GM12878 (cell line): ENCODE results near the gene PHB1. TPM values are rescaled to one million over a fixed set of nuclear protein-coding genes. Genes with fewer than 3 reads are reported as not detected.

ENCODE experiments used
- ATAC-seq: fragments of 200-7000 bp; cut with Tn5 transposase; 3 replicates; pipeline ENCODE4 v1.9.1; 2020; ENCODE audit warnings: mild to moderate bottlenecking, moderate library complexity
- BruUV-seq: library from RNA; stranded (reverse); fragments of 400-500 nt; replicated peaks from 2 replicates; lab custom pipeline; 2021; lab: Mats Ljungman, UMichigan
- CTCF ChIA-PET: fragments of 300-600 bp; sonication (Branson Sonifier 250); formaldehyde crosslinking; extraction: SDS; loops from one replicate; lab custom pipeline; 2021; ENCODE audit warnings: inconsistent platforms; lab: Yijun Ruan, JAX
- POLR2A ChIA-PET: fragments of 350-600 bp; formaldehyde crosslinking; extraction: SDS; loops from one replicate; lab custom pipeline; 2021; ENCODE audit warnings: inconsistent platforms; lab: Charles Lee
- RAD21 ChIA-PET: fragments of 300-600 bp; sonication (Branson Sonifier 250); formaldehyde crosslinking; loops from one replicate; lab custom pipeline; 2023; ENCODE audit warnings: antibody characterized with exemption; ENCODE audit not compliant: unreplicated experiment; lab: Charles Lee
- SMC1A ChIA-PET: fragments of 300-600 bp; sonication (Branson Sonifier 250); formaldehyde crosslinking; loops from one replicate; lab custom pipeline; 2023; ENCODE audit not compliant: unreplicated experiment, uncharacterized antibody; lab: Charles Lee
- DNase-seq: peaks from one replicate; pipeline ENCODE4 v3.0.0-alpha.2; 2011; ENCODE audit warnings: low read depth, low spot score
- FAIRE-seq: peaks from 3 replicates; lab custom pipeline; 2011; peaks lifted over from hg19 to GRCh38; lab: Jason Lieb, UNC
- H2AFZ ChIP-seq: 2 replicates; pipeline ENCODE4 v1.6.0; 2011; ENCODE audit warnings: low read depth, low read length, control low read depth; ENCODE audit not compliant: control insufficient read depth
- H3K27ac ChIP-seq: 2 replicates; pipeline ENCODE4 v1.5.1; 2011; ENCODE audit warnings: control low read depth; ENCODE audit not compliant: control insufficient read depth, insufficient read depth
- H3K27me3 ChIP-seq, 2 experiments: replicated peaks in 1 of 2; 2 replicates each; pipeline versions ENCODE4 v1.6.0 to v1.6.1; 2011; ENCODE audit warnings: low read length in 1 of 2; ENCODE audit not compliant: control insufficient read depth in 2 of 2, insufficient read depth in 2 of 2
- H3K36me3 ChIP-seq, 2 experiments: 2 replicates each; pipeline ENCODE4 v1.5.1; 2011; ENCODE audit warnings: low read length in 1 of 2; ENCODE audit not compliant: control insufficient read depth in 2 of 2, insufficient read depth in 2 of 2
- H3K4me1 ChIP-seq: 2 replicates; pipeline ENCODE4 v1.6.1; 2011; ENCODE audit warnings: mild to moderate bottlenecking, low read length, moderate library complexity, mixed read lengths; ENCODE audit not compliant: control insufficient read depth, insufficient read depth
- H3K4me2 ChIP-seq: 2 replicates; pipeline ENCODE4 v1.6.0; 2011; ENCODE audit warnings: control low read depth; ENCODE audit not compliant: control insufficient read depth, insufficient read depth
- H3K4me3 ChIP-seq: fragments of 200-600 bp; sonication (generic); 2 replicates; pipeline ENCODE4 v1.5.1; 2016
- H3K79me2 ChIP-seq: 2 replicates; pipeline ENCODE4 v1.6.0; 2011; ENCODE audit warnings: low read length; ENCODE audit not compliant: control insufficient read depth, insufficient read depth
- H3K9ac ChIP-seq: 2 replicates; pipeline ENCODE4 v1.8.0; 2011; ENCODE audit warnings: low read length, control low read depth, mixed read lengths; ENCODE audit not compliant: control insufficient read depth, insufficient read depth
- H3K9me3 ChIP-seq: replicated peaks from 3 replicates; pipeline ENCODE4 v1.5.1; 2011; ENCODE audit warnings: mild to moderate bottlenecking, low read length; ENCODE audit not compliant: control insufficient read depth, insufficient read depth
- H4K20me1 ChIP-seq: 2 replicates; pipeline ENCODE4 v1.6.0; 2011; ENCODE audit not compliant: control insufficient read depth, insufficient read depth
- ATF7 ChIP-seq: fragments of 450-650 bp; IDR thresholded peaks from 2 replicates; pipeline ENCODE4 v1.6.1; 2016; ENCODE audit warnings: low read depth, mild to moderate bottlenecking
- BHLHE40 ChIP-seq, 2 experiments: fragments of 450-650 bp in 1 of 2; IDR thresholded peaks; 2 replicates each; pipeline ENCODE4 v1.6.1; 2011 to 2017; ENCODE audit warnings: low read depth in 2 of 2, borderline replicate concordance in 1 of 2, improper control_type of control experiment in 1 of 2, low read length in 1 of 2, mild to moderate bottlenecking in 1 of 2
- BMI1 ChIP-seq: fragments of 450-650 bp; IDR thresholded peaks from 2 replicates; pipeline ENCODE4 v1.6.1; 2016; ENCODE audit warnings: mild to moderate bottlenecking, moderate library complexity, borderline replicate concordance
- FOS ChIP-seq: IDR thresholded peaks from 3 replicates; pipeline ENCODE4 v1.6.1; 2011; ENCODE audit warnings: borderline replicate concordance; ENCODE audit not compliant: insufficient read length; ENCODE audit errors: extremely low read depth
- MYC ChIP-seq: IDR thresholded peaks from 2 replicates; pipeline ENCODE4 v1.6.1; 2011; ENCODE audit warnings: mild to moderate bottlenecking, low read length, moderate library complexity, inconsistent platforms; ENCODE audit not compliant: insufficient read depth, insufficient replicate concordance, insufficient read length, severe bottlenecking
- PML ChIP-seq: IDR thresholded peaks from 2 replicates; pipeline ENCODE4 v1.6.1; 2012; ENCODE audit warnings: low read length, inconsistent platforms
- SIX5 ChIP-seq: IDR thresholded peaks from 2 replicates; pipeline ENCODE4 v1.6.1; 2011; ENCODE audit warnings: mild to moderate bottlenecking, low read depth, low read length, moderate library complexity; ENCODE audit not compliant: severe bottlenecking
- SMC3 ChIP-seq: IDR thresholded peaks from 2 replicates; pipeline ENCODE4 v1.6.1; 2011; ENCODE audit warnings: low read length, improper control_type of control experiment, borderline replicate concordance
- TARDBP ChIP-seq: IDR thresholded peaks from 2 replicates; pipeline ENCODE4 v1.6.1; 2016; ENCODE audit warnings: borderline replicate concordance
- ZBTB33 ChIP-seq: fragments of 450-650 bp; IDR thresholded peaks from 2 replicates; pipeline ENCODE4 v1.6.1; 2017; ENCODE audit warnings: mild to moderate bottlenecking
- WGBS: methylation state at CpG from one replicate; pipeline ENCODE4 v1.1.6; 2016; ENCODE audit warnings: low lambda C conversion rate; ENCODE audit not compliant: insufficient replicate concordance, insufficient coverage; ENCODE audit errors: missing lambda C conversion rate; 5-methylcytosine and 5-hydroxymethylcytosine counted together
- in situ Hi-C: fragments of 300-500 bp; cut with MboI; formaldehyde crosslinking; loops from 9 replicates; pipeline ENCODE4 v1.14.3; 2018; ENCODE audit warnings: mixed read lengths
- intact Hi-C: fragments of 100-400 bp; cut with micrococcal nuclease; formaldehyde crosslinking; loops from one replicate; pipeline ENCODE4 v1.14.2; 2022; ENCODE audit not compliant: unreplicated experiment
- polyA plus RNA-seq, 11 experiments: library from polyadenylated mRNA; depleted of rRNA in 4 of 11; unstranded in 6 of 11; stranded (reverse) in 5 of 11; fragments of >200 nt; fragmentation: Nextera tagmentation in 4 of 11; fragmentation: Illumina TruSeq in 1 of 11; extraction: Ambion mirVana in 4 of 11; extraction: Trizol in 1 of 11; gene quantifications; 1 replicate in 1 of 11; 2 replicates in 10 of 11; pipeline versions ENCODE4 v1.2.1 to v1.2.3, GENCODE V29; 2011 to 2016; ENCODE audit warnings: inconsistent platforms in 2 of 11, missing spikeins in 2 of 11, low read depth in 1 of 11
- total RNA-seq, 4 experiments: library from RNA; depleted of rRNA in 3 of 4; stranded (reverse); fragments of >200 nt in 3 of 4; fragmentation: Illumina TruSeq in 1 of 4; extraction: Trizol in 1 of 4; gene quantifications; 2 replicates each; pipeline versions ENCODE4 v1.2.1 to v1.2.3, GENCODE V29; 2013 to 2021

PHB1 gene
- total and polyA plus RNA-seq, 10 of the 15 experiments (the other 5 are each of a cell fraction or from before 2014, with no cell fraction given), result 117 to 466 (median 248) TPM

DNA sequence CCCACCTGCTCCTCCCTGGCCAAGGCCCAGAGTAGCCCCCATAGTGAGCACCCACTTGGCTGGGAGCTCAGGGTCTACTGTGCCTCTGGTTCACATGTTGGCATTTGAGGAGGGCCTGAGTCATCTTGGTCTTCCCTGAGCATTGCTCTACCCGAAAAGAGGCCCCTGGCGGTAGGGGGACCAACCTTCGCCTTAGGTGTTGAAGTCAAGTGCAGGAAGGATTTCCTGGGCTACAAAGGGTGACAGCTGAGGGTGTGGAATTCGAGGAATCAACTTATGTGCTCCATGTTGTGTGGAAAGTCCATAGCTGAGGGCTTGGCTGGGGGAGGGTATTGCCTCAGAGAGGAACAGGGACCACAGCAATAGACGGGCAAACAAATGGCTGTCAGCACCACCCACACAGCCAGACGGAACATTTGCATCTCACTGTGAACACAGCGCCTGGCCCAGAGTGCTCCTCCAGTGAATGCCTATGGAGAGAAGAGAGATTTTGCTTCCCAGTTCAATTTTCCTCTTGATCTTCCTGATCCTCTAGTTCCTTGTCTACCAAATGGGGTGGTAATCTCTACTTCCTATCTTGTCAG is 44.8 kb upstream of the PHB1 start:
- Histone ChIP-seq H3K9ac (no peak overlapping the region), H4K20me1 (no peaks in the 10 kb centered on the region), H3K4me3 (no peak overlapping the region), H2AFZ (no peak overlapping the region), H3K9me3 (no peaks in the 10 kb centered on the region; the same call in 1 of the 3 replicates), H3K27me3 (peaks cover 3 to 9% of the 10 kb centered on the region in 2 experiments; a peak in 2 of 4 replicates), H3K4me2 (no peak overlapping the region), H3K36me3 (no peaks in the 10 kb centered on the region), H3K4me1 (no peaks in the 10 kb centered on the region), H3K27ac (no peak overlapping the region), H3K79me2 (no peaks in the 10 kb centered on the region)
- intact Hi-C loops (no loop called here), in situ Hi-C loops (no loop called here)
- 6% methylated on average over 7 of the region's 7 CpGs for WGBS
- SMC1A ChIA-PET, result no interaction called here
- CTCF ChIA-PET, result interaction anchor here (1.7 kb wide), 1 partner anchor 36 kb away, joined by 4 read pairs; the partner anchor contains the start of gene NGFR
- ATAC-seq, result no peak
- RAD21 ChIA-PET, result no interaction called here
- no peak for FAIRE-seq
- POLR2A ChIA-PET, result no interaction called here
- TF ChIP-seq ATF7 (no peak), TARDBP (no peak)
- no peak for DNase-seq
- BruUV-seq, result no TSS peak

GRCh38 chr17:49457564-49458535 is 43.2 kb upstream of the PHB1 start:
- Histone ChIP-seq H3K9ac (no peak overlapping the region), H3K4me2 (no peak overlapping the region), H3K27ac (no peak overlapping the region), H3K79me2 (no peaks in the 10 kb centered on the region), H3K27me3 (peaks cover 3 to 9% of the 10 kb centered on the region in 2 experiments; a peak in 2 of 4 replicates), H3K4me1 (no peaks in the 10 kb centered on the region), H2AFZ (no peak overlapping the region), H3K4me3 (no peak overlapping the region), H3K9me3 (no peaks in the 10 kb centered on the region), H4K20me1 (no peaks in the 10 kb centered on the region)
- FAIRE-seq (no peak), ATAC-seq (no peak), DNase-seq (no peak)
- intact Hi-C loops, result no loop called here
- SMC1A ChIA-PET, result interaction anchor here (1.0 kb wide), 1 partner anchor 142 kb away, joined by 3 read pairs; no protein-coding TSS in a partner anchor
- CTCF ChIA-PET, result interaction anchor here (0.5 to 0.9 kb wide), 2 partner anchors 23 to 104 kb away, joined by 3 to 5 read pairs; no protein-coding TSS in a partner anchor
- RAD21 ChIA-PET, result no interaction called here
- 40% methylated on average over 15 of the region's 15 CpGs for WGBS
- POLR2A ChIA-PET, result no interaction called here
- TF ChIP-seq SMC3, result no peak
- no peak for TF ChIP-seq FOS
- no peak for TF ChIP-seq ATF7
- TF ChIP-seq BMI1, result no peak
- no peak for TF ChIP-seq SIX5
- no peak for TF ChIP-seq BHLHE40 (IDR thresholded peaks at IDR 0.05; ENCODE audit: borderline replicate concordance in 1 of 2, low read depth in 2 of 2, low read length in 1 of 2)
- no peak for TF ChIP-seq MYC
- no peak for TF ChIP-seq ZBTB33
- no peak for TF ChIP-seq PML
- TF ChIP-seq, all 136 proteins: peak for 0
- in situ Hi-C loops, result no loop called here
- no TSS peak for BruUV-seq
- H3K36me3 ChIP-seq, result no peaks in the 10 kb centered on the region
